T-cell (primary cell): ENCODE results near the gene TIAM2. TPM values are rescaled to one million over a fixed set of nuclear protein-coding genes. Genes with fewer than 3 reads are reported as not detected.

ENCODE experiments used
- ATAC-seq, 4 experiments: fragments of 200-7000 bp in 3 of 4; fragments of 150-1000 bp in 1 of 4; cut with Tn5 transposase; replicated peaks in 1 of 4; 1 replicate in 3 of 4; 2 replicates in 1 of 4; pipeline ENCODE4 v1.10.0; 2021; ENCODE audit warnings: moderate library complexity in 3 of 4, mild to moderate bottlenecking in 2 of 4, moderate number of reproducible peaks in 1 of 4
- CTCF ChIA-PET, 2 donors: fragments of 300-600 bp; sonication (Branson Sonifier 250); formaldehyde crosslinking; loops; one replicate each; lab custom pipeline; 2022; ENCODE audit warnings: antibody characterized with exemption in 2 of 2; lab: Charles Lee
- POLR2A ChIA-PET, 2 donors: fragments of 300-600 bp; sonication (Branson Sonifier 250); formaldehyde crosslinking; loops; one replicate each; lab custom pipeline; 2022; ENCODE audit warnings: antibody characterized with exemption in 2 of 2; lab: Charles Lee
- DNase-seq, 35 experiments: peaks; one replicate each; pipeline versions ENCODE4 v3.0.0 to v3.0.0-alpha.2; 2013 to 2023
- H3K27ac ChIP-seq: one replicate; pipeline ENCODE4 v1.5.1; 2013; ENCODE audit warnings: low read length
- H3K27me3 ChIP-seq, 2 experiments: replicated peaks in 1 of 2; 1 replicate in 1 of 2; 2 replicates in 1 of 2; pipeline versions ENCODE4 v1.6.1 to v1.7.0; 2013; ENCODE audit warnings: low read length in 1 of 2, mixed read lengths in 1 of 2; ENCODE audit not compliant: control insufficient read depth in 2 of 2, insufficient read depth in 2 of 2; ENCODE audit errors: extremely low read depth in 1 of 2
- H3K36me3 ChIP-seq, 2 donors: 1 replicate in 1 of 2; 2 replicates in 1 of 2; pipeline versions ENCODE4 v1.6.1 to v1.7.0; 2013; ENCODE audit warnings: low read length in 1 of 2; ENCODE audit not compliant: control insufficient read depth in 2 of 2, insufficient read depth in 1 of 2; ENCODE audit errors: extremely low read depth in 1 of 2
- H3K4me1 ChIP-seq, 2 experiments: 1 replicate in 1 of 2; 2 replicates in 1 of 2; pipeline versions ENCODE4 v1.6.1 to v1.7.0; 2013; ENCODE audit warnings: low read length in 2 of 2, mixed read lengths in 1 of 2; ENCODE audit not compliant: insufficient read depth in 2 of 2, control insufficient read depth in 1 of 2; ENCODE audit errors: extremely low read depth in 1 of 2
- H3K4me3 ChIP-seq, 2 donors: 1 replicate in 1 of 2; 2 replicates in 1 of 2; pipeline versions ENCODE4 v1.5.1 to v1.7.0; 2013; ENCODE audit warnings: mild to moderate bottlenecking in 2 of 2, low read length in 1 of 2, moderate library complexity in 1 of 2; ENCODE audit not compliant: control insufficient read depth in 1 of 2; ENCODE audit errors: extremely low read depth in 1 of 2
- H3K9me3 ChIP-seq: 2 replicates; pipeline ENCODE4 v1.7.0; 2013
- H3K27ac Mint-ChIP-seq, 2 donors: one replicate each; pipeline ENCODE4 v1.8.0; 2020 to 2021; ENCODE audit warnings: mild to moderate bottlenecking in 2 of 2, mixed read lengths in 2 of 2
- H3K27me3 Mint-ChIP-seq, 2 donors: one replicate each; pipeline ENCODE4 v1.8.0; 2021 to 2022; ENCODE audit warnings: mixed read lengths in 2 of 2
- H3K36me3 Mint-ChIP-seq: one replicate; pipeline ENCODE4 v1.8.0; 2021; ENCODE audit warnings: mixed read lengths
- H3K4me1 Mint-ChIP-seq, 3 donors: one replicate each; pipeline ENCODE4 v1.8.0; 2020 to 2022; ENCODE audit warnings: mixed read lengths in 3 of 3, mild to moderate bottlenecking in 1 of 3
- H3K4me3 Mint-ChIP-seq, 3 donors: one replicate each; pipeline ENCODE4 v1.8.0; 2020 to 2022; ENCODE audit warnings: mild to moderate bottlenecking in 3 of 3, mixed read lengths in 3 of 3, moderate library complexity in 3 of 3
- H3K9me3 Mint-ChIP-seq, 3 donors: one replicate each; pipeline ENCODE4 v1.8.0; 2020 to 2022; ENCODE audit warnings: mixed read lengths in 3 of 3
- WGBS: methylation state at CpG from one replicate; pipeline ENCODE4 v1.1.5; 2013; ENCODE audit warnings: missing lambda C conversion rate; ENCODE audit not compliant: insufficient coverage; 5-methylcytosine and 5-hydroxymethylcytosine counted together
- total RNA-seq, 35 experiments: library from RNA in 6 of 35; stranded (reverse) in 6 of 35; fragments of 120-200 nt in 1 of 35; gene quantifications; one replicate each; pipeline versions ENCODE4 v1.2.1 to v1.2.4 and lab custom pipeline; 2013 to 2026

Gene TIAM2
- total RNA-seq, 5 donors from 2014 or later (not counting 1 experiment from before 2014, with no cell fraction given): 4.6 to 7.1 (median 6.8) TPM

- Mint-ChIP-seq H3K4me3 (no peak overlapping the region), H3K36me3 (peaks cover 43% of the 10 kb centered on the region), H3K27ac (peak overlapping the region in 1 of 2 donors; percentile 11), H3K9me3 (no peaks in the 10 kb centered on the region), H3K4me1 (peaks cover 1 to 8% (median 5%) of the 10 kb centered on the region in 3 donors), H3K27me3 (no peaks in the 10 kb centered on the region)
- POLR2A ChIA-PET: no interaction called here
- DNase-seq (no peak), ATAC-seq (no peak)
- WGBS: 100% methylated on average over 1 of the region's 3 CpGs
- no peak overlapping the region for H3K4me3 ChIP-seq
- CTCF ChIA-PET: no interaction called here
- no peak overlapping the region for H3K27ac ChIP-seq
- no peaks in the 10 kb centered on the region for H3K27me3 ChIP-seq
- H3K36me3 ChIP-seq: peaks cover 0 to 37% of the 10 kb centered on the region in 2 donors
- no peaks in the 10 kb centered on the region for H3K4me1 ChIP-seq
- H3K9me3 ChIP-seq: no peaks in the 10 kb centered on the region
Observed at GRCh38 chr6:155297669-155298068, 302.6 kb downstream of the TIAM2 start.

- H3K27me3 Mint-ChIP-seq: no peaks in the 10 kb centered on the region
- peaks cover 0 to 29% of the 10 kb centered on the region in 2 donors for H3K36me3 ChIP-seq
- H3K36me3 Mint-ChIP-seq: peaks cover 39% of the 10 kb centered on the region
Observed at GRCh38 chr6:155301867-155302266, 306.8 kb downstream of the TIAM2 start.

DNA sequence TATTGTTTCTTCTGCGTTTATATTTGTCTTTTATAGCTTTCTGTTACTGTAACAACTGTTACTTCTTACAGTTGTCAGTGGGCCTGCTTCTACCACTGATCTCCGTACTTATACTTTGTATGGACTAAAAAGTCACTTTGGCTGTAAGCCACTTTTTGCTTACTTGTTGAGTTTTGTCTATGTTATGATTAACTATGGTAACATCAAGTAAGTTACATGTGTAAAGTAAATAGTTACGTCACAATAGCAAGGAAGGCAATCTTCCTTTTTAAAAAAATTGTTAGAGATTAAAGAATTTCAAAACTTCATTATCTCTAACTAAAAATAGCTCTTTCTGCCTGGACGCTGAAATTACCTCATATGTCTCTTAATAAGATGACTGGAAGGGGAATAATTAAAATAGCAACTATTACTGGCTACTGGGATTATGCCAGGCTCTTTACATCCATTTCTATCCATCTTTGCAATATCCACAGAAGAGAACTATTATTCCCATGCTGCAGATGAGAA is 308.3 kb downstream of the TIAM2 start:
- no peak overlapping the region for H3K27ac Mint-ChIP-seq
- H3K27me3 Mint-ChIP-seq: no peaks in the 10 kb centered on the region
- no peak for ATAC-seq
- ChIA-PET CTCF (no interaction called here), POLR2A (interaction anchor here in 1 of 2 donors (1.2 kb wide), 1 partner anchor 10 kb away, joined by 3 read pairs; no protein-coding TSS in a partner anchor)
- WGBS: no CpG with 5 or more reads among the region's 4 CpGs
- H3K36me3 Mint-ChIP-seq: peaks cover 42% of the 10 kb centered on the region
- peaks cover 0 to 26% of the 10 kb centered on the region in 2 donors for H3K36me3 ChIP-seq
- H3K27ac ChIP-seq: no peak overlapping the region
- no peaks in the 10 kb centered on the region for H3K9me3 ChIP-seq
- no peak overlapping the region for H3K4me3 Mint-ChIP-seq
- no peak for DNase-seq
- H3K4me1 Mint-ChIP-seq: peaks cover 15 to 25% (median 20%) of the 10 kb centered on the region in 3 donors
- no peaks in the 10 kb centered on the region for H3K9me3 Mint-ChIP-seq
- H3K27me3 ChIP-seq: no peaks in the 10 kb centered on the region
- H3K4me1 ChIP-seq: no peaks in the 10 kb centered on the region
- H3K4me3 ChIP-seq: no peak overlapping the region

More at GRCh38 chr6:155301867-155302266, 306.8 kb downstream of the TIAM2 start:
- Histone ChIP-seq H3K9me3 (no peaks in the 10 kb centered on the region), H3K4me1 (no peaks in the 10 kb centered on the region), H3K27me3 (no peaks in the 10 kb centered on the region), H3K4me3 (no peak overlapping the region), H3K27ac (no peak overlapping the region)
- H3K9me3 Mint-ChIP-seq: no peaks in the 10 kb centered on the region
- ATAC-seq (no peak), DNase-seq (no peak)
- H3K27ac Mint-ChIP-seq: no peak overlapping the region
- ChIA-PET CTCF (interaction anchor here (0.6 to 0.7 kb wide), 3 partner anchors 25 to 1263 kb away, joined by 3 to 11 read pairs (median 3); no protein-coding TSS in a partner anchor), POLR2A (no interaction called here)
- no CpG with 5 or more reads among the region's 2 CpGs for WGBS
- peaks cover 0 to 16% (median 9%) of the 10 kb centered on the region in 3 donors for H3K4me1 Mint-ChIP-seq
- no peak overlapping the region for H3K4me3 Mint-ChIP-seq

DNA sequence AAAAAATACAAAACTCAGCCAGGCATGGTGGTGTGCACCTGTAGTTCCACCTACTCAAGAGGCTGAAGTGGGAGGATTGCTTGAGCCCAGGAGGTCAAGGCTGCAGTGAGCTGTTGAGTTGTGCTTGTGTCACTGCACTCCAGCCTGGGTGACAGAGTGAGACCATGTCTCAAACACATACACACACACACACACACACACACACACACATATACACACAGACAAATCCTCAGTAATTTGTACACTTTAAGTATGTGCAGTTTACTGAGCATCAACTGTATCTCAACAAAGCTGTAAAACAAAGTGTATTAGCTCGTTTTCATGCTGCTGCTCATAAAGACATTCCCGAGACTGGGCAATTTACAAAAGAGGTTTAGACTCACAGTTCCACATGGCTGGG is 311.8 kb downstream of the TIAM2 start:
- Histone ChIP-seq H3K27me3 (no peaks in the 10 kb centered on the region), H3K9me3 (no peaks in the 10 kb centered on the region), H3K4me3 (no peak overlapping the region), H3K36me3 (peaks cover 0 to 30% of the 10 kb centered on the region in 2 donors), H3K4me1 (no peaks in the 10 kb centered on the region), H3K27ac (no peak overlapping the region)
- no peaks in the 10 kb centered on the region for H3K27me3 Mint-ChIP-seq
- no peaks in the 10 kb centered on the region for H3K9me3 Mint-ChIP-seq
- CTCF ChIA-PET: interaction anchor here (0.7 to 1.1 kb wide), 4 partner anchors 8 to 1377 kb away, joined by 3 to 4 read pairs (median 3); no protein-coding TSS in a partner anchor
- 100% methylated on average over 2 of the region's 2 CpGs for WGBS
- ATAC-seq (no peak), DNase-seq (no peak)
- H3K36me3 Mint-ChIP-seq: peaks cover 41% of the 10 kb centered on the region
- POLR2A ChIA-PET: interaction anchor here (0.7 to 0.9 kb wide), 3 partner anchors 13 to 1073 kb away, joined by 3 to 5 read pairs (median 3); no protein-coding TSS in a partner anchor
- peaks cover 23 to 40% (median 37%) of the 10 kb centered on the region in 3 donors for H3K4me1 Mint-ChIP-seq
- H3K4me3 Mint-ChIP-seq: no peak overlapping the region
- no peak overlapping the region for H3K27ac Mint-ChIP-seq
